ENCODE results near the gene PRR36. TPM values are rescaled to one million over a fixed set of nuclear protein-coding genes. Genes with fewer than 3 reads are reported as not detected.

PRR36 gene
- total RNA-seq, 2 experiments from 2014 or later: 0.14 to 0.19 TPM

DNA sequence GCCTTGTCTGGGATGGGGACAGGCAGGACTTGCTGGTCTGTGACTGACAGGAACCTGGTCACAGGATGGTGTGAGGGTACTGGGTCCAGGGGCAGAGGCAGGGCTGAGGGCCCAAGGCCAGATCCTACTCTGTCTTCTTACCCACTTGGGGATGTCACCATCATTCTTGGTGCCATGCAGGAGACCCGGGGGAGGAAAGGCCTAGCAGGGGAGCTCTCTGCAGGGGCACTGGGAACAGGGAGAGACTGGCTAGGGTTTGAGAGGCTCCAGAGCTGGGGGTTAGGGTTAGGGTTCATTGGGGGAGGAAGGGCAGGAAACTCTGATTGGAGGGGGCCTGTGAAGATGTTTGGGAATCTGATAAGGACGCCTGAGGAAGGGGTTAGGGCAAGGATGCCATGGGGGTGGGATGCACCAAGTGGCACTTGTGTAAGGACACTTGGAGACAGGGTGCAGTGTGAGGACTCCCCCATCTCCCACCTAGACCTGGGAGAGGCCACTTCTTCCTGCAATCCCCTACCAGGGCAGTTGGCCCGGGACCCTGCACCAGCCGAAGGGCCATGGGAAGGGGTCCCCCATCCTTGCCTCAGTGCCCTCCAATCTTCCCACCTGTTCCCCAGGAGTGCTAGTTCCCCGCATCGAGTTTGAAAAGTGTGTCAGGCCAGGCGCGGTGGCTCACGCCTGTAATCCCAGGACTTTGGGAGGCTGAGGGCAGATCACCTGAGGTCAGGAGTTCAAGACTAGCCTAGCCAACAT lies 6.9 kb downstream of the PRR36 start:
- Mint-ChIP-seq H3K27ac (no peak overlapping the region), H3K4me1 (ENCODE audit: low read depth) (peaks cover 37% of the 10 kb centered on the region), H3K4me3 (no peak overlapping the region), H3K27me3 (peaks cover 20% of the 10 kb centered on the region), H3K36me3 (no peaks in the 10 kb centered on the region), H3K9me3 (no peaks in the 10 kb centered on the region)
- POLR2A ChIA-PET: no interaction called here
- no peak for DNase-seq
- intact Hi-C loops (cut with micrococcal nuclease): loop anchor here (5.0 kb wide), 1 partner anchor 35 kb away; the partner anchor contains the start of gene MAP2K7
- CTCF ChIA-PET: interaction anchor here (0.8 to 2.3 kb wide), 2 partner anchors 48 to 299 kb away, joined by 4 to 21 read pairs; no protein-coding TSS in a partner anchor

DNA sequence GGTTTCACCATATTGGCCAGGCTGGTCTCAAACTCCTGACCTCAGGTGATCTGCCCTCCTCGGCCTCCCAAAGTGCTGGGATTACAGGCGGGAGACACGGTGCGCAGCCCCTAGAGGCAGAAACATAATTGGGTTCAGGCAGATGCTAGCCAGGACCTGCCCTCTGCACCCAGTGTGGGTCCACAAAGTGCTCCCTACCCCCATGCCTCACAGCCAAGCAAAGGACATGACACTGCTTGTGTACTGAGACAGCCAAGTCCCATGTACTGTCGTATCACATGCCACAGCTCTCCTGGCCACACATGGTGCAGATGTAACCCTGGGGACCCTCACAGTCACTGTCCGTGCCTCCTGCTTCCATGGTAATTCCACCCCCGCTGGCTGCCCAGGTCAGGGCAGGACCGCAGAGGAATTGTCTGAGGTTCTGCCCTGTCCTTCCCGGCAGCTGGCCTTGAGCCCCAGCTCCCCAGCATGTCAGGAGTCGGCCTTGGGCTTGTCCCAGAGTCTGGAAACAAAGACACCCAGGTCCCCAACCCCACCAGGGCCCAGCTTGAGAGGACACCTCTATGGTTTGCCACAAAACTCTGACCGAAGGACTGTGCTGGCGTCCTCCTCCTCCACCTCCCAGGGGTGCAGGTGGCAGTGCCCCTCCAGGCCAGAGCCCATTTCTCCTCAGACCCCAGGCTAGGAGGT lies 7.6 kb downstream of the PRR36 start:
- CTCF ChIA-PET: interaction anchor here (0.8 kb wide), 1 partner anchor 49 kb away, joined by 4 read pairs; no protein-coding TSS in a partner anchor
- POLR2A ChIA-PET: no interaction called here
- H3K9me3 Mint-ChIP-seq: no peaks in the 10 kb centered on the region
- peaks cover 12% of the 10 kb centered on the region for H3K27me3 Mint-ChIP-seq
- no peak for DNase-seq
- intact Hi-C loops (cut with micrococcal nuclease): loop anchor here (5.0 kb wide), 1 partner anchor 36 kb away; the partner anchor contains the start of gene MAP2K7
- no peaks in the 10 kb centered on the region for H3K36me3 Mint-ChIP-seq
- peaks cover 34% of the 10 kb centered on the region for H3K4me1 Mint-ChIP-seq (ENCODE audit: low read depth)
- no peak overlapping the region for H3K4me3 Mint-ChIP-seq
- no peak overlapping the region for H3K27ac Mint-ChIP-seq

DNA sequence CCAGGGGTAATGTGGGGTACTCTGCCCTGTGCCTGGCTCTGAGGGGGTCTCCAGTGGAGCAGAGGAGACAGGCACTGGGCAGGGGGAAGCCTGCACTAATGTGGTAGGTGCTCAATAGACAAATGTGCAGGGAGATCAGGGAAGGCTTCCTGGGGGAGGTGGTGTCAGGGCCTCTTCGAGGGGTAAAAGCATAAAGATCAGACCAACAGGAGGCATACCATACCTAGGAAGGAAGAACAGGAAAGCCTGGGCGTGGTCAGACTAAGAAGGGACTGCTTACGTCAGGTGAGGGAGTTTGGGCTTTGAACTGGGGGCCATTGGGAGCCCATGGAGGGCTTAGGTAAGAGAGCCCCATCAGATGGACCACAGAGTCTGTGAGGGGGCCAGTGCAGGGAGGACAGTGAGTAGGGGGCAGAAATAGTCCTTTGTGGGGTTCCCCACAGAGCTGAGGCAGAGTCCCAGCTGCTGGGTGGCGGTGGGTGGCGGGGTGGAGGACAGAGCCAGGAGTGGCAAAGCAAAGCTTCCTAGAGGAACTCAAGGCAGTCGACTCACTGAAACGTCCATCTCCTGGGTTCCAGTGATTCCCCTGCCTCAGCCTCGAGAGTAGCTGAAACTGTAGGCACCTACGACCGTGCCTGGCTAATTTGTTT lies 8.8 kb downstream of the PRR36 start:
- Mint-ChIP-seq H3K36me3 (no peaks in the 10 kb centered on the region), H3K4me1 (ENCODE audit: low read depth) (peaks cover 33% of the 10 kb centered on the region), H3K9me3 (no peaks in the 10 kb centered on the region), H3K4me3 (no peak overlapping the region), H3K27ac (no peak overlapping the region), H3K27me3 (peaks cover 11% of the 10 kb centered on the region)
- DNase-seq: peak; percentile 18
- POLR2A ChIA-PET: no interaction called here
- intact Hi-C loops (cut with micrococcal nuclease): loop anchor here (5.0 kb wide), 1 partner anchor 37 kb away; the partner anchor contains the start of gene MAP2K7
- CTCF ChIA-PET: no interaction called here

- Mint-ChIP-seq H3K4me1 (ENCODE audit: low read depth) (peaks cover 30% of the 10 kb centered on the region), H3K36me3 (no peaks in the 10 kb centered on the region), H3K9me3 (no peaks in the 10 kb centered on the region), H3K4me3 (no peak overlapping the region), H3K27me3 (peaks cover 11% of the 10 kb centered on the region), H3K27ac (no peak overlapping the region)
- CTCF ChIA-PET: interaction anchor here (1.3 kb wide), 1 partner anchor 12 kb away, joined by 4 read pairs; no protein-coding TSS in a partner anchor
- POLR2A ChIA-PET: no interaction called here
- DNase-seq: no peak
- intact Hi-C loops (cut with micrococcal nuclease): loop anchor here (5.0 kb wide), 1 partner anchor 38 kb away; the partner anchor contains the start of gene MAP2K7
These were observed 9.5 kb downstream of the PRR36 start for GRCh38 chr19:7864690-7865074.

- CTCF ChIA-PET: interaction anchor here (1.3 to 1.9 kb wide), 2 partner anchors 12 kb away, joined by 4 read pairs; no protein-coding TSS in a partner anchor
- Mint-ChIP-seq H3K9me3 (no peaks in the 10 kb centered on the region), H3K27me3 (peaks cover 11% of the 10 kb centered on the region), H3K4me1 (ENCODE audit: low read depth) (peaks cover 30% of the 10 kb centered on the region), H3K36me3 (no peaks in the 10 kb centered on the region), H3K4me3 (no peak overlapping the region), H3K27ac (no peak overlapping the region)
- DNase-seq: no peak
- intact Hi-C loops (cut with micrococcal nuclease): no loop called here
- POLR2A ChIA-PET: no interaction called here
These were observed 10.1 kb downstream of the PRR36 start for GRCh38 chr19:7863971-7864689.

- Mint-ChIP-seq H3K4me1 (ENCODE audit: low read depth) (peaks cover 24% of the 10 kb centered on the region), H3K9me3 (no peaks in the 10 kb centered on the region), H3K27me3 (peaks cover 13% of the 10 kb centered on the region), H3K4me3 (no peak overlapping the region), H3K27ac (no peak overlapping the region), H3K36me3 (no peaks in the 10 kb centered on the region)
- intact Hi-C loops (cut with micrococcal nuclease): no loop called here
- DNase-seq: peak; percentile 30
- CTCF ChIA-PET: interaction anchor here (1.3 to 1.9 kb wide), 2 partner anchors 11 to 12 kb away, joined by 4 read pairs; no protein-coding TSS in a partner anchor
- POLR2A ChIA-PET: no interaction called here
These were observed 10.8 kb downstream of the PRR36 start for GRCh38 chr19:7863157-7863970.

GRCh38 chr19:7862413-7862951 lies 11.7 kb downstream of the PRR36 start:
- DNase-seq: peak; percentile 88
- CTCF ChIA-PET: interaction anchor here (1.1 to 1.9 kb wide), 4 partner anchors 10 to 294 kb away, joined by 3 to 8 read pairs (median 4); partner anchors contain the start of gene TRAPPC5
- intact Hi-C loops (cut with micrococcal nuclease): no loop called here
- POLR2A ChIA-PET: no interaction called here
- Mint-ChIP-seq H3K9me3 (no peaks in the 10 kb centered on the region), H3K4me3 (peak overlapping the region; percentile 26), H3K27me3 (peaks cover 13% of the 10 kb centered on the region), H3K4me1 (ENCODE audit: low read depth) (peaks cover 22% of the 10 kb centered on the region), H3K36me3 (no peaks in the 10 kb centered on the region), H3K27ac (no peak overlapping the region)

DNA sequence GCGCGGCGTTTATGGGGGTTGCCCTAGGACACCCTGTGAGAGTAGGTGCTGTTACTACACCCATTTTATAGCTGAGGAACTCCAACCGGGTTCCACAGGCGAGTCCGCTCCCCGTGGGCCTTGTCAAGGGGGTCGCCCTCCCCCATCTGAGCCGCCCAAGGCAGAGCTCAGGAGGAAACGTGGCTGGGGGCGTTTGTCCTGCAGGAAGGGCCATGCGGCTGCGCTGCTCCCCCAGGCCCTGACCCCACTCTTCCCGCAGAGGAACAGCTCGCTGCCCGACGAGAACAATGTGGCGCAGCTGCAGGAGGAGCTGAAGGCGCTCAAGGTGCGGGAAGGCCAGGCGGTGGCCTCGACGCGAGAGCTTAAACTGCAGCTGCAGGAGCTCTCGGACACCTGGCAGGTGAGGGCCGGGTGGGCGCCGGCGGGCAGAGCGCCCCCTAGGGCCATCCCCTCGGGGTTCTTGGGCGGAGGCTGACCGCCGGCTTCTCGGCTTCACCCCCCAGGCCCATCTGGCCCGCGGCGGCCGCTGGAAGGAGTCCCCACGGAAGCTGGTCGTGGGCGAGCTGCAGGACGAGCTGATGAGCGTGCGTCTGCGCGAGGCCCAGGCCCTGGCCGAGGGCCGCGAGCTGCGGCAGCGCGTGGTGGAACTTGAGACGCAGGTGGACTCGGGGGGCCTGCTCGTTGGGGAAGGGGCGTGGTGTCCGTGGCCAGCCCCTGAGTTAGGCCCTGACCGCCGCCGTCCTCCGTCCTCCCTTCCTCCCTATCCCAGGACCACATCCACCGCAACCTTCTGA lies 12.4 kb downstream of the PRR36 start:
- Mint-ChIP-seq H3K4me1 (ENCODE audit: low read depth) (peaks cover 22% of the 10 kb centered on the region), H3K9me3 (no peaks in the 10 kb centered on the region), H3K27me3 (peaks cover 13% of the 10 kb centered on the region), H3K27ac (no peak overlapping the region), H3K4me3 (peak overlapping the region; percentile 26), H3K36me3 (no peaks in the 10 kb centered on the region)
- DNase-seq: no peak
- CTCF ChIA-PET: interaction anchor here (0.6 to 1.9 kb wide), 5 partner anchors 10 to 293 kb away, joined by 3 to 8 read pairs (median 4); partner anchors contain the start of gene TRAPPC5
- intact Hi-C loops (cut with micrococcal nuclease): no loop called here
- POLR2A ChIA-PET: interaction anchor here (1.1 kb wide), 1 partner anchor 81 kb away, joined by 5 read pairs; the partner anchor contains the start of gene TIMM44

DNA sequence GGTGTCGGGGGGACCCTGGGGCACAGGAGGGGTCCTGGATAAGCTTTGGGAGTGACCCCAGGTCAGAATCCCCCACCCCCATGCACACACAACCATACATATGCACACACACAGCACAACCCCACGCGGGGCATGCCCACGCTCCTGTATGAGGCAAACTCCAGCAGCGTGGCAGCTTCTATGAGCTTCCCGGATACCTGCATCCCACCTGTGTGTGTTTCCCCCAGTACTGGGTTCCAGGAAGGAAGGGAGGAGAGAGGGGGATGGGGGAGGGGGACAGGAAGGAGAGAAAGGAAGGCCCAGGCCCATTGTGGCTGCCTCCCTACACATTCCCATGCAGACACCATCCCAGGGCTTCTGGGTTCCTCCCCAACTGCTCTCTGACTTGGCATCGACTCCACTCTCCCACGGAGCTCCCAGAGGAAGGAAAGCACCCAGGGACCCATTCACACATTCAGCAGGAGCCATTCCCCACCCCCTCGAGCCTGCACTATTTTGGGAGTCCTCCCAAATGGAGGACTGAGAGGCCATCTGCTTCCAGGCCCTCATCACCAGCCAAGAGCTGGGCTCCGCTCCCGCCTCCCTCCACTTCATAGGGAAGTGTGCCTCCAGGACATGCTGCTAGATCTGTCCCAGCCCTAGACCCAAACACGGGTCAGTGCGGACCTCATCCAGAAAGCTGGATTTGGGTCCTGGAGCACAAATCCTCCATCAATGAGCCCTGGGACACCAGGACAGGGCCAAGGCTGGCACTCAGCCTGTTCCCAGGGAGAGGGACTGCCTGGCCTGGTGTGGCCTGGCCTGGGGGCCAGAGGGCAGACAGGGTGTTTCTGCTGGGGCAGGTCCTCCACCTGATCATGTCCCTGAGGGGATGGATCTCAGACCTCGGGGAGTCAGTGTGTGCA lies 13.2 kb downstream of the PRR36 start:
- Mint-ChIP-seq H3K27me3 (peaks cover 13% of the 10 kb centered on the region), H3K4me3 (no peak overlapping the region), H3K4me1 (ENCODE audit: low read depth) (peaks cover 22% of the 10 kb centered on the region), H3K27ac (no peak overlapping the region), H3K36me3 (no peaks in the 10 kb centered on the region), H3K9me3 (no peaks in the 10 kb centered on the region)
- intact Hi-C loops (cut with micrococcal nuclease): no loop called here
- ChIA-PET CTCF (interaction anchor here (0.6 to 1.3 kb wide), 3 partner anchors 8 to 275 kb away, joined by 3 to 8 read pairs (median 6); no protein-coding TSS in a partner anchor), POLR2A (interaction anchor here (1.1 kb wide), 1 partner anchor 82 kb away, joined by 5 read pairs; the partner anchor contains the start of gene TIMM44)
- no peak for DNase-seq

All from activated CD4-positive, alpha-beta memory T cell treated with anti-CD3 and anti-CD28 coated beads for 36 hours (primary cell).